ENCODE results near the gene NEU1. TPM values are rescaled to one million over a fixed set of nuclear protein-coding genes. Genes with fewer than 3 reads are reported as not detected.
"Not testable (repeated sequence)": the region's sequence is repeated elsewhere in the genome, so short reads cannot be mapped to it uniquely, and the experiment has no call there.

Gene NEU1
- total RNA-seq, 1 donor from 2014 or later = 19.2 TPM

- intact Hi-C loops (cut with micrococcal nuclease) = no loop called here
- no peak overlapping the region for H3K27ac Mint-ChIP-seq
- ChIA-PET CTCF (no interaction called here), POLR2A (interaction anchor here (0.5 to 0.9 kb wide), 6 partner anchors 11 to 1379 kb away, joined by 3 to 6 read pairs (median 4); partner anchors contain the start of gene ABHD16A)
- DNase-seq (no peak), ATAC-seq (ENCODE audit: low read depth) (no peak)
- no peak overlapping the region for H3K4me3 Mint-ChIP-seq
- H3K4me1 Mint-ChIP-seq = peaks cover 16% of the 10 kb centered on the region
- TF ChIP-seq CTCF (IDR thresholded peaks at IDR 0.05) = no peak
- no peaks in the 10 kb centered on the region for H3K9me3 Mint-ChIP-seq
- no peaks in the 10 kb centered on the region for H3K36me3 Mint-ChIP-seq (ENCODE audit: low read depth)
- H3K27me3 Mint-ChIP-seq = peaks cover 3% of the 10 kb centered on the region
Measured at GRCh38 chr6:31907158-31907813, 44.7 kb upstream of the NEU1 start.

GRCh38 chr6:31906727-31907126 lies 44.1 kb upstream of the NEU1 start:
- H3K4me3 Mint-ChIP-seq; H3K9me3 Mint-ChIP-seq; intact Hi-C loops (cut with micrococcal nuclease); ATAC-seq (ENCODE audit: low read depth); H3K36me3 Mint-ChIP-seq (ENCODE audit: low read depth); H3K27me3 Mint-ChIP-seq; DNase-seq; H3K27ac Mint-ChIP-seq; CTCF ChIA-PET: not testable (repeated sequence)
- H3K4me1 Mint-ChIP-seq = peaks cover 16% of the 10 kb centered on the region
- POLR2A ChIA-PET = interaction anchor here (0.6 to 0.9 kb wide), 2 partner anchors 39 to 204 kb away, joined by 3 to 4 read pairs; partner anchors contain the start of gene ABHD16A

- H3K36me3 Mint-ChIP-seq (ENCODE audit: low read depth) = no peaks in the 10 kb centered on the region
- DNase-seq = no peak
- no peak overlapping the region for H3K4me3 Mint-ChIP-seq
- H3K4me1 Mint-ChIP-seq = peaks cover 16% of the 10 kb centered on the region
- TF ChIP-seq CTCF (IDR thresholded peaks at IDR 0.05) = no peak
- ATAC-seq (ENCODE audit: low read depth) = no peak
- H3K27me3 Mint-ChIP-seq = peaks cover 2% of the 10 kb centered on the region
- CTCF ChIA-PET = no interaction called here
- H3K9me3 Mint-ChIP-seq = no peaks in the 10 kb centered on the region
- POLR2A ChIA-PET = no interaction called here
- intact Hi-C loops (cut with micrococcal nuclease) = no loop called here
- H3K27ac Mint-ChIP-seq = no peak overlapping the region
Measured at GRCh38 chr6:31906122-31906521, 43.5 kb upstream of the NEU1 start.

GRCh38 chr6:31905041-31905440 lies 42.4 kb upstream of the NEU1 start:
- intact Hi-C loops (cut with micrococcal nuclease) = no loop called here
- Mint-ChIP-seq H3K9me3 (no peaks in the 10 kb centered on the region), H3K4me3 (no peak overlapping the region), H3K4me1 (peaks cover 13% of the 10 kb centered on the region), H3K27me3 (peaks cover 2% of the 10 kb centered on the region), H3K27ac (no peak overlapping the region), H3K36me3 (ENCODE audit: low read depth) (no peaks in the 10 kb centered on the region)
- DNase-seq (no peak), ATAC-seq (ENCODE audit: low read depth) (no peak)
- ChIA-PET CTCF (no interaction called here), POLR2A (no interaction called here)
- no peak for TF ChIP-seq CTCF (IDR thresholded peaks at IDR 0.05)

GRCh38 chr6:31903957-31904356 lies 41.3 kb upstream of the NEU1 start:
- intact Hi-C loops (cut with micrococcal nuclease) = loop anchor here (2.0 to 5.0 kb wide), 2 partner anchors 273 to 283 kb away; partner anchors contain the start of genes AGPAT1, PRRC2A and RNF5
- Mint-ChIP-seq H3K4me3 (no peak overlapping the region), H3K36me3 (ENCODE audit: low read depth) (no peaks in the 10 kb centered on the region), H3K4me1 (peaks cover 21% of the 10 kb centered on the region), H3K9me3 (no peaks in the 10 kb centered on the region), H3K27ac (no peak overlapping the region), H3K27me3 (peaks cover 2% of the 10 kb centered on the region)
- CTCF ChIA-PET = no interaction called here
- ATAC-seq (ENCODE audit: low read depth) (no peak), DNase-seq (no peak)
- POLR2A ChIA-PET = interaction anchor here (0.5 to 0.6 kb wide), 2 partner anchors 9 to 47 kb away, joined by 3 read pairs; no protein-coding TSS in a partner anchor
- no peak for TF ChIP-seq CTCF (IDR thresholded peaks at IDR 0.05)

Data from activated B cell treated with CpG ODN at 0.5 μM for 24 hours (primary cell).